Coronary artery (tissue), 2 donors: ENCODE data around the gene SNAP47.

Experiments
- DNase-seq: peaks from one replicate; pipeline ENCODE4 v3.0.0-alpha.2; 2017; ENCODE audit warnings: low spot score
- H3K27ac ChIP-seq, 2 donors: fragments of 200-600 bp; sonication (generic); one replicate each; pipeline ENCODE4 v1.5.1; 2016 to 2019
- H3K4me3 ChIP-seq: fragments of 200-600 bp; sonication (generic); 2 replicates; pipeline ENCODE4 v1.5.1; 2016; ENCODE audit warnings: mild to moderate bottlenecking, moderate library complexity
- CTCF ChIP-seq: fragments of 200-600 bp; sonication (generic); IDR thresholded peaks from one replicate; pipeline ENCODE4 v1.5.1; 2019; ENCODE audit warnings: antibody characterized with exemption

The SNAP47 gene

GRCh38 chr1:227746676-227747075 is 11.4 kb downstream of the SNAP47 start:
- no peak for TF ChIP-seq CTCF
- DNase-seq, result no peak
- Histone ChIP-seq H3K4me3 (no peak overlapping the region), H3K27ac (no peak overlapping the region)

- Histone ChIP-seq H3K4me3 (no peak overlapping the region), H3K27ac (no peak overlapping the region)
- no peak for DNase-seq
- TF ChIP-seq CTCF, result no peak
Measured at GRCh38 chr1:227747382-227747781, 12.1 kb downstream of the SNAP47 start.

GRCh38 chr1:227747948-227748495 is 12.8 kb downstream of the SNAP47 start:
- no peak for DNase-seq
- H3K4me3 ChIP-seq, result no peak overlapping the region
- peak overlapping the region in 1 of 2 donors; percentile 15 for H3K27ac ChIP-seq
- TF ChIP-seq CTCF, result no peak

GRCh38 chr1:227748496-227749182 is 13.4 kb downstream of the SNAP47 start:
- peak overlapping the region in 1 of 2 donors; percentile 15 for H3K27ac ChIP-seq
- no peak for TF ChIP-seq CTCF

GRCh38 chr1:227749225-227749624 is 14.0 kb downstream of the SNAP47 start:
- H3K27ac ChIP-seq, result no peak overlapping the region
- no peak for DNase-seq
- TF ChIP-seq CTCF, result no peak
- no peak overlapping the region for H3K4me3 ChIP-seq

More at GRCh38 chr1:227748496-227749182, 13.4 kb downstream of the SNAP47 start:
- no peak overlapping the region for H3K4me3 ChIP-seq
- no peak for DNase-seq

- Histone ChIP-seq H3K27ac (no peak overlapping the region), H3K4me3 (no peak overlapping the region)
- TF ChIP-seq CTCF, result no peak
- no peak for DNase-seq
Measured at GRCh38 chr1:227749916-227750710, 14.9 kb downstream of the SNAP47 start.
